Ectodermal cell (in vitro differentiated cells): ENCODE data around the gene CCM2L.

Source experiments
- H3K27ac ChIP-seq: 2 replicates; pipeline ENCODE4 v1.7.0; 2013; ENCODE audit warnings: mild to moderate bottlenecking, low read depth, low read length; ENCODE audit not compliant: insufficient read depth, poor library complexity, severe bottlenecking
- H3K27me3 ChIP-seq: 2 replicates; pipeline ENCODE4 v1.7.0; 2013; ENCODE audit warnings: mild to moderate bottlenecking, low read length; ENCODE audit not compliant: insufficient read depth, control insufficient read depth, poor library complexity, severe bottlenecking
- H3K36me3 ChIP-seq: one replicate; pipeline ENCODE4 v1.7.0; 2013; ENCODE audit warnings: low read length; ENCODE audit not compliant: control insufficient read depth, insufficient read depth
- H3K4me1 ChIP-seq: one replicate; pipeline ENCODE4 v1.7.0; 2013; ENCODE audit warnings: low read length; ENCODE audit not compliant: control insufficient read depth, insufficient read depth
- H3K4me3 ChIP-seq: 2 replicates; pipeline ENCODE4 v1.7.0; 2013; ENCODE audit warnings: low read depth, low read length, control low read depth; ENCODE audit not compliant: insufficient read depth
- H3K9me3 ChIP-seq: 2 replicates; pipeline ENCODE4 v1.7.0; 2013; ENCODE audit warnings: mild to moderate bottlenecking, low read length, moderate library complexity; ENCODE audit not compliant: control insufficient read depth
- WGBS, 2 experiments: methylation state at CpG; one replicate each; pipeline ENCODE4 v1.1.7; 2013; ENCODE audit warnings: missing lambda C conversion rate in 2 of 2; 5-methylcytosine and 5-hydroxymethylcytosine counted together

CCM2L gene

DNA sequence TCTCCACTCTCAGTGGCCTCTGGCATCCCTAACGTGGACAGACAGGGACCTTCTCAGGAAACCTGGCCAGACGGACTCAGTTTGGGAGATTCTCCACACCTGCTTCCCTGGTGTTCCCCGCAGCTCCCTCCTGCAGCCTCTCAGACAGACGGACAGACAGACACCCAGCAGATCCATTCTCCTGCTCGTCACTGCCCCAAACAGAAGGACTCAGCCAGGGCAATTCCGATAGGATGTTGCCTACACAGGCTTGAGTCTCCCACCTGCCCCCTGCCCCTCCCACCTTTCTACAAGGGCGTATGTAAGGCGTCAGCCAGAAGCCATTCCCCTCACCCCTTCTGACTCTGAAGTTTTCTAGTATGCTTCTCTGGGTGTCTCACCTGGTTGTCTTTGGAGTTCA is 428 bp downstream of the CCM2L start:
- Histone ChIP-seq H3K4me3 (no peak overlapping the region), H3K27ac (no peak overlapping the region), H3K9me3 (no peaks in the 10 kb centered on the region), H3K27me3 (peaks cover 4% of the 10 kb centered on the region), H3K4me1 (peaks cover 11% of the 10 kb centered on the region), H3K36me3 (no peaks in the 10 kb centered on the region)
- WGBS, 2 experiments: 41 to 42% methylated on average over 8 of the region's 8 CpGs

DNA sequence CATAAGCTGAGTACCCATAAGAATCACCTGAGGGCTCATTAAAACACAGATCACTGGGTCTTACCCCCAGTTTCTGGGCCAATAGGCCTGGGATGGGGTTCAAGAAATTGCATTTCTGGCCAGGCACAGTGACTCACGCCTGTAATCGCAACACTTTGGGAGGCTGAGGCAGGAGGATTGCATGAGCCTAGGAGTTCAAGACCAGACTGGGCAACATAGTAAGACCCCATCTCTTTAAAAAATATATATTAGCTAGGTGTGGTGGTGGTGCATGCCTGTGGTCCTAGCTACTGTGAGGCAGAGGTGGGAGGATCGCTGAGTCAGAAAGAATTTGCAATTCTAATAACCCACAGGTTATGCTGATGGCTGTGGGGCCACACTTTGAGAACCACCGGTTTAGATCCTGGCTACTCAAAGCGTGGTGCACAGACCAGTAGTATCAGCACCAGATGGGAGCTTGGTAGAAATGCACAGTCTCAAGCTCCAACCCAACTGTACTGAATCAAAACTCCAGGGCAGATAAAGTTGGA is 2.0 kb downstream of the CCM2L start:
- Histone ChIP-seq H3K9me3 (no peaks in the 10 kb centered on the region), H3K36me3 (no peaks in the 10 kb centered on the region), H3K4me3 (no peak overlapping the region), H3K27me3 (peaks cover 12% of the 10 kb centered on the region), H3K4me1 (peaks cover 5% of the 10 kb centered on the region), H3K27ac (no peak overlapping the region)
- WGBS, 2 experiments: 76 to 79% methylated on average over 5 of the region's 5 CpGs

DNA sequence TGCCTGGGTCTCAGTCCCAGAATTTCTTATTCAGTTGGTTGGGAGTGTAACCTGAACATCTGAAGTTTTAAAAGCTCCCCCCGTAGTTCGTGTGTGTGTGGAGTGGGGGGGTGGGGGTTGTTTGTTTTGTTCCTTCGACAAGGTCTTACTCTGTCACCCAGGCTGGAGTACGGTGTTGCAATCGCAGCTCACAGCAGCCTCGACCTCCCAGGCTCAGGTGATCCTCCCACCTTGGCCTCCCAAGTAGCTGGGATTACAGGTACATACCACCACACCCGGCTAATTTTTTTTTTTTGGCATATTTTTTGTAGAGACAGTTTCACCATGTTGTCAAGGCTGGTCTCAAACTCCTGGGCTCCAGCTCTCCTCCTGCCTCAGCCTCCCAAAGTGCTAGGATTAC is 3.1 kb downstream of the CCM2L start:
- Histone ChIP-seq H3K36me3 (no peaks in the 10 kb centered on the region), H3K27me3 (peaks cover 22% of the 10 kb centered on the region), H3K27ac (no peak overlapping the region), H3K9me3 (no peaks in the 10 kb centered on the region), H3K4me3 (no peak overlapping the region), H3K4me1 (no peaks in the 10 kb centered on the region)
- WGBS, 2 experiments: 91 to 93% methylated on average over 7 of the region's 7 CpGs

DNA sequence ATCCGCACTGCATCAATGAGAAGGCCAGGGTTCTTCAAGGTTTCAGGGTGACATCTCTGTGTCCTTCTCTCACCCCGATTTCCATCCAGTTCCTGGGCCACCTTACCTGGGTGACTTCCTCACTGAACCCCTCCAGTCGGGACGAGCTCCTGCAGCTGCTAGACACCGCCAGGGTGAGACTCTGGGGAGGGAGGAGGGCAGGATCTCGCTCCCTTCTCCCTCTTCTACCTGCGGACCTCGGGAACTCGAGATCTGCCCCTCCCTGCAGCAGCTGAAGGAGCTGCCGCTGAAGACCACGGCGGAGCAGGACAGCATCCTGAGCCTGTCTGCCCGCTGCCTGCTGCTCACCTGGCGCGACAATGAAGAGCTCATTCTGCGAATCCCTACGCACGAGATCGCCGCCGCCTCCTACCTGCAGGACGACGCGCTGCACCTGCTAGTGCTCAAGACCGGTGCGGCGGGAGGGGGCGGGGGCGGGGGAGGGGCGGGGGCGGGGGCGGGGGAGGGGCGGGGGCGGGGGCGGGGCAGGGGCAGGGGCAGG is 7.5 kb downstream of the CCM2L start:
- no peak overlapping the region for H3K4me3 ChIP-seq
- H3K27me3 ChIP-seq: peaks cover 39% of the 10 kb centered on the region
- H3K9me3 ChIP-seq: no peaks in the 10 kb centered on the region
- H3K4me1 ChIP-seq: peaks cover 7% of the 10 kb centered on the region
- WGBS, 2 experiments: 6% methylated on average over 24 to 25 of the region's 35 CpGs
- H3K27ac ChIP-seq: no peak overlapping the region
- H3K36me3 ChIP-seq: no peaks in the 10 kb centered on the region

DNA sequence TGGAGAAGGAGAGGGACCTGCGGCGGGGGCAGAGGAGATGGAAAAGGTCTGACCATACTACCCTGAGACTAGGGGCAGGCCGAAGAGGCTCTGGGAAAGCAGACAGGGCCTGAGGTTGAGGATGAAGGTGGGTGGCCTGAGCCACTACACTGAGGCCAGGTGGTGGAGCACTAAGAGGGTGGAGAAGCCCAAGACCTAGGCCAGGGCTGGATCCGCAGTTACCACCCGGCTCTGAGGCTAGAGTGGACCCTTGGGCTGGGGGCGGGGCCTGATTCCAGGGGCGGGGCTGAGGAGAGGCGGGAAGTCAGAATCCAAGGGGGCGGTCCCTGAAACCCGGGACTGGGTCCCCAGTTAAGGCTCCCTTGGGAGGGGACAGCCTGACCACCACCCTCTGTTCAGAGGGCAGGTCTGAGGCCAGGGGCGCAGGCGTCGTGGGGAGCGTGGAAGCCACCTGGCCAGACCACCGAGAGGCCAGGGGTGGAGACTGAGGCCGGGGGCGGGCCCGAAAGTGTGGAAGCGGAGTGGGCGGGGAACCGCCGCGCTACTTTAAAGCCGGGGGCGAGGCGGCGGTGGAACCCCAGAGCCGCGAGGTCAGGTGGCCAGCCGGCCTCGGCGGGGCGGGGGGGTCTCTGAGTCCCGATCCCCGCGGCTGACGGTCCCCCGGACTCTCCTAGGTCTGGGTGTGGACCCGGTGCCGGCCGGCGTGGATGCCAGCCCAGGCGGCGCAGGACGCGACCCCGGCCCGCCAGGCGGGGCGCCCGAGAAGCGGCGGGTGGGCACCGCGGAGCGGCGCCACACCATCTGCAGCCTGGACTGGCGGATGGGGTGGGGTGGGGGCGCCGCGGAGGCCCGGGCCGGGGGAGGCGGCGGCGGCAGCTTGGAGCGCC is 8.3 kb downstream of the CCM2L start:
- no peak overlapping the region for H3K27ac ChIP-seq
- H3K4me1 ChIP-seq: peaks cover 7% of the 10 kb centered on the region
- H3K27me3 ChIP-seq: peaks cover 39% of the 10 kb centered on the region
- no peaks in the 10 kb centered on the region for H3K36me3 ChIP-seq
- H3K4me3 ChIP-seq: peak overlapping the region; percentile 60
- no peaks in the 10 kb centered on the region for H3K9me3 ChIP-seq
- WGBS, 2 experiments: 1% methylated on average over 67 of the region's 67 CpGs

DNA sequence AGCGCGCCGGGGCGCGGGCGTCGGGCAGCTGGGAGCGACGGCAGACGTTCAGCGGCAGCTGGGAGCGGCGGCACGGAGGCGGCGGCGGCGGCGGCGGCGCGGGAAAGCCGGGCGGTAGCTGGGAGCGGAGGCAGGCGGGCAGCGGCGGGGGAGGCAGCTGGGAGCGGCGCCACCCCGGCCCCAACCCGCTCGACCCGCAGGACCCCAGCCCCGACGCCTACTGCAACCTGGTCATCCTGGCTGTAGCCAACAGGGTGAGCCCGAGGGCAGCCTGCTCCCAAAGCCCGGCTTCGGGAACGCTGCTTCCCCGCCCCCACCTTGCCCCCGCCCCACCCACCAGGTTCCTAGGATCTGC is 8.9 kb downstream of the CCM2L start:
- H3K27ac ChIP-seq: no peak overlapping the region
- H3K27me3 ChIP-seq: peaks cover 39% of the 10 kb centered on the region
- peaks cover 7% of the 10 kb centered on the region for H3K4me1 ChIP-seq
- peak overlapping the region; percentile 60 for H3K4me3 ChIP-seq
- H3K9me3 ChIP-seq: no peaks in the 10 kb centered on the region
- no peaks in the 10 kb centered on the region for H3K36me3 ChIP-seq
- 0 to 1% methylated on average over 42 of the region's 42 CpGs for WGBS, 2 experiments

DNA sequence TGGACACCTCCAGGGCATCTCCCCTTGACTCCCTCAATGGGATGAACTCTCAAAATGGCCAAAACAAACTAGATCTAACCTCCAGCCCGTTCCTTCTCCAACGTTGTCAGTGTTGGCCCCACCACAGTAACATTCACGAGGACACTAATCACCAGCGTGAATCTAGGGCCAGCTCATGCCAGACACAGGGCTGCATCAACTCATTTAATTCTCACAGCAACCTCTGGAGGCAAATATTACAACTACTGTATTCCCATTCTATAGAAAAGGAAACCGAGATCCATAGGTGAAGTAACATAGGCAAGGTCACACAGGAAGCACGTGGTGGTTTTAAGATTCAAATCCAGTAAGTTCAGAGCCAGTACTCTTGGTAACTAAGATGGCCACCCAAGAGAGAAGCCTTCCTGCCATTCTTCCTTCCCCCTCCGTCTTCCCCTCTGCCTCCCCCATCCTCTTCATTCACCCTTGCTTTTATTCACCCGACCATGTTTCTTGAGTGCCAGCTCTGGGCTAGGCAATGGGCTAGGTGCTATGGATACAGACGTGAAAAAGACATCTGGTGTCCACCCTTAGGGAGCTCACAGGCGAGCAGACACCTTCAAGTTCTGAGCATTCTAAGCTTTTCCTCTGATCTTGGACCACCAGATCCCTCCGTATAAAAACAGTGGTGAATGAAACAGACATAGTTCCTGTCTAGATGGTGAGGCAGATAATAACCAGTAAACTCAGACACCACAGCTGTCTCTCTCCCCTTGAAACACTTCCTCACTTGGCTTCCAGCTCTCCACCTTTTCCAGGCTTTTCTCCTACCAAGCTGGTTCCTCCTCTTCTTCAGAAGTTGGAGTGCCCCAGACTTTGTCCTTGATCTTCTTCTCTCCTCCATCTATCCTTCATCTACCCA is 9.6 kb downstream of the CCM2L start:
- 61% methylated on average over 11 of the region's 11 CpGs for WGBS, 2 experiments
- no peak overlapping the region for H3K27ac ChIP-seq
- H3K36me3 ChIP-seq: no peaks in the 10 kb centered on the region
- H3K4me3 ChIP-seq: peak overlapping the region; percentile 60
- H3K4me1 ChIP-seq: peaks cover 7% of the 10 kb centered on the region
- H3K9me3 ChIP-seq: no peaks in the 10 kb centered on the region
- peaks cover 39% of the 10 kb centered on the region for H3K27me3 ChIP-seq

DNA sequence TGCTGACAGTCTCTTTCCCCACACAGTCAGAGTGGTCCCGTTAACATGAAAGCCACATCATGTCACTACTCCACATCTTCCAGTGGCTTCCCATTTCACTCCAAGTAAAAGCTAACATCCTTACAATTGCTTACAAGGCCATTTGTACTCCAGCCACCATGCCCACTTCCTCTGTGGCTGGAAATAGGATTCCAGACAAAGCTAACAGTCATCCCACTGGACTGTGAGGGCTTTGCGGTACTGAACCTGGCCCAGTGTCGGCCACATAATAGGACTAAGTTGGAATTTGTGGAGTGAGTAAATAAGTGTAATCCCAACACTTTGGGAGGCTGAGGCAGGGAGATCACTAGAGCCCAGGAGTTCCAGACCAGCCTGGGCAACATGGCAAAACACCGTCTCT is 10.9 kb downstream of the CCM2L start:
- WGBS, 2 experiments: 90 to 95% methylated on average over 4 of the region's 4 CpGs
- H3K4me1 ChIP-seq: peaks cover 7% of the 10 kb centered on the region
- peaks cover 35% of the 10 kb centered on the region for H3K27me3 ChIP-seq
- no peaks in the 10 kb centered on the region for H3K9me3 ChIP-seq
- no peaks in the 10 kb centered on the region for H3K36me3 ChIP-seq
- no peak overlapping the region for H3K27ac ChIP-seq
- no peak overlapping the region for H3K4me3 ChIP-seq

DNA sequence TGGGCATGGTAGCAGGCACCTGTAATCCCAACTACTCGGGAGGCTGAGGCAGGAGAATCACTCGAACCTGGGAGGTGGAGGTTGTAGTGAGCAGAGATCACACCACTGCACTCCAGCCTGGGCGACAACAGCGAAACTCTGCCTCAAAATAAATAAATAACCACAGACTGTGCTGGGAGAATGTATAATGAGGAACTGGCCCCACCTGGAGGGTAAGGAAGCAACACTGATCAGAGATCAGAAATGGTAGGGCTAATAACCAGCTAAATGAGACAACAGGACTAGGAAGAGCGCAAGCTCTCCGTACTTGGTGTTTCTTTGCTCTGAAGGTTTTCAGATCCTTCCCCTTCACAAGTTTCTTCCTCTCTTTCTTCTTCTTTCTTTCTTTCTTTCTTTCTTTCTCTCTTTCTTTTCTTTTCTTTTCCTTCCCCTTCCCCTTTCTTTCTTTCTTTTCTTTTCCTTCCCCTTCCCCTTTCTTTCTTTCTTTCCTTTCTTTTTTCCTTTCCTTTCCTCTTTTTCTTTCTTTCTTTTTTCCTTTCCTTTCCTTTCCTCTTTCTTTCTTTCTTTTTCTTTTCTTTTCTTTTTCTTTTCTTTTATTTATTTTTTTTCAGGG is 14.6 kb downstream of the CCM2L start:
- 86 to 90% methylated on average over 6 of the region's 6 CpGs for WGBS, 2 experiments
- peaks cover 2% of the 10 kb centered on the region for H3K4me1 ChIP-seq
- no peak overlapping the region for H3K27ac ChIP-seq
- H3K4me3 ChIP-seq: no peak overlapping the region
- H3K9me3 ChIP-seq: no peaks in the 10 kb centered on the region
- H3K27me3 ChIP-seq: peaks cover 3% of the 10 kb centered on the region
- H3K36me3 ChIP-seq: no peaks in the 10 kb centered on the region
